HG02623 (cell line): ENCODE measurements around the gene CASS4.

Experiments
- ATAC-seq: cut with Tn5 transposase; IDR thresholded peaks from one replicate; pipeline ENCODE4 v1.9.1; 2021; ENCODE audit warnings: moderate library complexity; ENCODE audit not compliant: unreplicated experiment

Gene CASS4

DNA sequence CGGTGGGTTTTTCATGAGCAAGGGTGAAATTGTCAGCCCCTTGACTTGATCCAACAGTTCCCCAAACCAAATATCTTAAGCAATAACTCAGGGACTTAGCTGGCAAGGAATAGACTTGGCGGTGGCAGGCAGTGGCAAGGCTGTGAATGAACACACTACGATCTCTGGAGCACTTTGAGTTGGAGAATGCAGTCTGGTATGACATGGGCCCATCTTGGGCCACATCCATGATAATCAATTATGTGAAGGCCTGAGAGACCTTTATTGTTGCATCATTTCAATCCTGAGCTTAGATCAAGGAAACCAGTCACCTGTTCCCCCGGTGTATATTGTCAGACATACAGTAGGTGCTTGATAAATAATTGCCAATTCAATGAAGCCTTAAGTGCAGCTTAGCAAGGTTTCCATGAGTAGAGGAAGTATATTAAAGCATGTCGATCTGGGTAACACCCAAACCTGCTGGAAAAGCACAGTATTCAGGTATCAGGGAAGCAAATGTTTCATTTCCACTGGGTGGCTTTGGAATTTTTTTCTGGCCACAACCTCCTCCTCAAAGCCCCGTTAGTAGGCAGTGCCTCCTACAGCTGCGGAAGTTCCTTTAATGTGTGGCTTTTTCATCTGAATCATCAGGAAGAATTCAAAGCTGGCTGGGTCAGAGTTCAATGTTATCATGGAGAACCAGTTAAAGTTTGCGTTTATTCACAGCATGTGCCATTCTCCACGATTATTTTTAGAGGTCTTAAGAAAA lies 10.2 kb downstream of the CASS4 start:
- ATAC-seq, result no peak

GRCh38 chr20:56422824-56423189 lies 10.7 kb downstream of the CASS4 start:
- ATAC-seq, result no peak

- no peak for ATAC-seq
Observed at GRCh38 chr20:56423211-56423610, 11.2 kb downstream of the CASS4 start.

GRCh38 chr20:56423886-56424285 lies 11.8 kb downstream of the CASS4 start:
- no peak for ATAC-seq

DNA sequence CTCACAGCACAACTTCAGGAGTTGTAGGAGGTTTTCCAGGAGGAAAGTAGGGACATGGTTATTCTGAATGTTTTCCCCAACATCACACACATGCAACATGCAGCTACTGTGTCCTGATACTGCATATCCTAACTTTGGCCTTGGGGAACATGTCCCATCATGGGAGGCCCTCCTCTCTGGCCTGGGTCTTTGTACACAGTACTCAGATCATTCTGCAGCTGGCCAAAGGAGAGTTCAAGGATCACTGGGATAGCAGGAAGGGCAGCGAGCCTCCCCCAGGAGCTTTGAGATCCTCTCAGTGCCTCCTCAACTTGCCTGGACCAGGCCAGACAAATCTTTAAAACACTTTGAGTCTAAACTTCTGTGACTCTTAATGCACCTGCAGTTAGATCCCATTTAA lies 12.9 kb downstream of the CASS4 start:
- no peak for ATAC-seq

DNA sequence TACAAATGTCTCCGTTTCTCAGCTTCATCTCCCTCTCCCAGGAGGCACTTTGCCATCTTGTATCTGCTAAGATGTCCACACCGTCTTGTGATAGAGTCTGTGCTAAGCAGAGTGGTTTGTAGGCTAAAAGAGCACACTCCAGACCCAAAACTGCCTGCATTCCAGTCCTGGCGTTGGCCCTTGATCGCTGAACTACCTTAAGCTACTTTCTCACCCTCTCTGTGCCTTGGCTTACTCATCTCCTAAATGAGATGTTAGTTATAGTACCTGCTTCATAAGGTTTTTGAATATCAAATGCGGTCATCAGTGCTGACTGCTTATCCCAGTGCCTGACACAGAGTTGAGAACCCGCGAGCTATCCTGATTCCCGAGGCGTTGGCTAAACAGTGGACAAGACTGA lies 14.0 kb downstream of the CASS4 start:
- ATAC-seq, result no peak

DNA sequence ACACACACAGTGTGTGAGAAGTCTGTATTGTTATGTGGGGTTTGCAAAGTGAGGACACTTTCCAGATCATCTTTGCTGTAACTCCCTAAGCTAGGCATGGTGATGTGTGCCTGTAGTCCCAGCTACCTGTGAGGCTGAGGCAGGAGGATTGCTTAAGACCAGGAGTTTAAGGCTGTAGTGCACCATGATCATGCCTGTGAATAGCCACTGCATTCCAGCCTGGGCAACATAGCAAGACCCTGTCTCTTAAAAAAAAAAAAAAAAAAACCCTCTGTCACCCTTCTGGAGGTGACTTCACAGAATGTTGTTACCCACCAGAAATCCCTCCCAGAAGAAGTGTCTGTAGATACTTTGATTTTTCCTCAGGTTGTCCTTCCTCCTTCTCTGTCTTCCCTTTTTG lies 14.9 kb downstream of the CASS4 start:
- no peak for ATAC-seq

GRCh38 chr20:56427797-56428196 lies 15.7 kb downstream of the CASS4 start:
- ATAC-seq, result no peak

GRCh38 chr20:56428410-56428809 lies 16.4 kb downstream of the CASS4 start:
- ATAC-seq, result no peak

- no peak for ATAC-seq
Observed at GRCh38 chr20:56428881-56429280, 16.8 kb downstream of the CASS4 start.

DNA sequence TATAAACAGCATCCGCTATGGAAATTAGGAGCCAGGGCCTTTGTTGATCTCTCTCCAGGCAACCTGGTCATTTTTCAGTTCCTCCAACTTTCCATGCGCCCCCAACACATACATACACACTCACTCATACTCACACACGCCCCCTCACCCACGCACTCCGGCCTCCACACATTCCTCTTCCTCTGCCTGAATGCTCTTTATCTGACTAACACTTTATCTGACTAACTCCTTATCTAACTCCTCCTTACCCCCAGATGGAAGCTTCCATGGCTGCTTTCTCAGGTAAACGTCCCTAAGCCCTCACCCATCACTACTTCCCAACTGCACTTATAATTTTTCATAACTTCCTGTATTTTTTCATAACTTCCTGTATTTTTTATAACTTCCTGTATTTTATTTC lies 17.4 kb downstream of the CASS4 start:
- no peak for ATAC-seq

DNA sequence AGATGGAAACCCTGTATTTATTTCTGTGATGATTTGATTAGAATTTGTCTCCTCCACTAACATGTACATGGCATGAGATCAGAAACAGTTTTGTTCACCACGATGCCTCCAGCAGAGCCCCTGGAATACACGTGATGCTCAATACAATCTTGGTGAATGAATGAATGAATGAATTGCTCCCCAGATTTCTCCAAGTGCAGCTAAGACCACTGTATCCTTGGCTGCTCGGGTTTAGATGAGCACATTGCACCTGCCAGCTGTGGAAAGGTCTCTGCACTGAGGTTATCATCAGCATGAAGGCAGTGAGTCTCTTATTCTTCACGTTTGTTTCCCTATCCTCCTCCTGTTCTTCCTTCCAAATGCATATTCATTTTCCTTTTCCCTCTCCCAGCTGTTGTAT lies 17.9 kb downstream of the CASS4 start:
- no peak for ATAC-seq

- ATAC-seq, result no peak
Observed at GRCh38 chr20:56430461-56430860, 18.4 kb downstream of the CASS4 start.

GRCh38 chr20:56430957-56431356 lies 18.9 kb downstream of the CASS4 start:
- ATAC-seq, result no peak

DNA sequence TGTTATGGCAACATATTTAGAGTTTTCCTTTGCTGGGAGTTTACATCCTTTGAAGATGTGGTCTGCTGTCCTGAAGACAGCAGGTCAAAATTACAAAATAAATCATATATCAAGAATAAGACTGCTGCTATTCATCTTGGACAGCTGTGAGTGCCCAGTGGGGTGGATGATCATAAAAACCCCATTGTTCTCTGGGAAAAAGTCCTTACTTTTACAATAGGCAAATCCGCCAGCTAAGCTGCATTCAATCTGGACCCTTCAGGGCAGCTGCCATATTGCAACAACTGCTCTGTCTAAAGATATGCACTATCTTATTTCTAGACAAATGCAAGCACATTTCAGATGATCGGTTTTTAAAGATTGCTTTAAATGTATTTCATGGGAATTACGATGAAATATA lies 19.4 kb downstream of the CASS4 start:
- no peak for ATAC-seq

GRCh38 chr20:56433221-56433879 lies 21.3 kb downstream of the CASS4 start:
- no peak for ATAC-seq

- ATAC-seq, result no peak
Observed at GRCh38 chr20:56433880-56434255, 21.8 kb downstream of the CASS4 start.

DNA sequence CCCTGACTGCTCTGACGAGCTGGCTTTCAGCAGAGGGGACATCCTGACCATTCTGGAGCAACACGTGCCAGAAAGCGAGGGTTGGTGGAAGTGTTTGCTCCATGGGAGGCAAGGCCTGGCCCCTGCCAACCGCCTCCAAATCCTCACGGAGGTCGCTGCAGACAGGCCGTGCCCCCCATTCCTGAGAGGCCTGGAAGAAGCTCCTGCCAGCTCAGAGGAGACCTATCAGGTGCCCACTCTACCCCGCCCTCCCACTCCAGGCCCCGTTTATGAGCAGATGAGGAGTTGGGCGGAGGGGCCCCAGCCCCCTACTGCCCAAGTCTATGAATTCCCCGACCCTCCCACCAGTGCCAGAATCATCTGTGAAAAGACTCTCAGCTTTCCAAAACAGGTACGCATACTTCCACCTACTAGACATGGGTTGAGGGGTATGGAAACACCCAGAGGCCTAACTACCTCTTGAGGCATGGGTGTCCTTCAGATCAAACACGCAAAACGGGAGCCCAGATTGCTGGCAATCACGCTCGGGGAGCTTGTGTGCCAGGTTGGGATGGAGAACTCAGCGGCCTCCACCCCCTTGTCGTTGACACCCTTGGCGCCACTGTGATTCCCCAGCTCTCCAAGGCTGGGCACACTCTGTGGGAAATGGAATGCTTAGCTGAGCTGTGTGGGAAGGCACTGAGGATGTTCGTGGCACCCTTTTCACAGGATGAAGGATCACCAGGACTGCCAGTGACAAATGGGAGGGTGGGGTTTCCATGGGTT lies 25.3 kb downstream of the CASS4 start:
- ATAC-seq, result no peak

GRCh38 chr20:56438284-56438683 lies 26.2 kb downstream of the CASS4 start:
- no peak for ATAC-seq

DNA sequence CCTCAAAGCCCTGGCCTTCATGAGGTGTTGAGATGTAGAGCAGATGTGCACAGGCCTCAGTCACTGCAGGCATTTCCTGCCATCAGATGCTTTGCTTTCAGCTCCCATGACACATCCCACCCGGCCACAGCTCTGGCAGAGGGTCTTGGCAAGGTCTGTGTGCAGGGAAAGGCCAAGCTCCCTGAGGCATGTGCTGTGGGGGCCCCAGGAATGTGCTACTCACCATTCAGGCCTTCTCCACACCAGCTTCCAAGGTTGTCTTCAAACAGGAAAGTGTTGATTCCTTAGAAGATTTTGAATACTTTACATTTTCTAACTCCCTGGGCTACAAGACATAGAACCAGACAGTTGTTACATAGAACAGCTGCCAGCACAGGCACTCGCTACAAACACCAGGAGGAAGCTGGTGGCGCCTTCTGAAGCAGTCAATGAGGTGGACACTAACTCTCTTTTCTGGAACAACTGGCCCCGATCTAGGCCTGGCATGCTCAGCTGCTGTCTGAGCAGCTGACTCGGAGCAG lies 27.8 kb downstream of the CASS4 start:
- no peak for ATAC-seq

DNA sequence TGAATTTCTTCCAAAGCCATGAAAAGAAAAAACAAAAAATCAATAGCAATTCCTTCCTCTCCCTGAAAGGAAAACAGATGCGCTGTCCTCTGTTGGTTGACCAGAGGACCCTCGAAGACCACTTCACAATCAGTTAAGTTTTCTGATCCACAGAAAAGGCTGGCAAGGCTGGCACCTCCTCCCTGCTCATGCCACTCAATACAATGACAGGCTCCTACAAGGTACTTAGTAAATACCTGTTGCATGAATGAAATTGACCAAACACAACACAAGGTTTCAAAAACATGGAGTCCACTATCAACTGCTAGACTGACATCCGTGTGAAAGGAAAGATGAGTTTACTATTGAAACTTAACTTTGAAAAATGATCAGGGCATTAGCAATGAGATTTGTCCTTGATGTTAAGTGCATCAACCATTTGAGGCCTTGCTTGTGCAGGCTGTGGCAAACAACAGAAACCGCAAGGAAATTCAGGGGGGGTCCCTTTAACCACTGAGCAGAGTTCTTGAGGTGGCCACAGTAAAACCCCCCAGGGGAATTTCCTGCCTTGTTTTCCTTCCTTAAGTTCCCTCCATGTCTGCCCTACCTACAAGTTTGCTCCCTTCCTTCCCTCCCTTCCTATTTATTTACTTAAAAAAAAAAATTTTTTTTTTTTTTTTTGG lies 28.4 kb downstream of the CASS4 start:
- ATAC-seq, result peak; percentile 56
